HepG2 (cell line): Measurements from ENCODE around the gene ROPN1B.

Source experiments
- DNMT1 ChIP-seq: sonication (generic); formaldehyde crosslinking; IDR thresholded peaks from 2 replicates; pipeline ENCODE4 v1.5.1; 2020; ENCODE audit warnings: mild to moderate bottlenecking, missing genetic modification reagents
- GABPA ChIP-seq, 2 experiments: IDR thresholded peaks; 2 replicates each; pipeline ENCODE4 v1.6.1; 2011 to 2016; ENCODE audit warnings: low read depth in 2 of 2, low read length in 1 of 2, missing biosample characterization in 1 of 2, missing genetic modification characterization in 1 of 2
- NCOA2 ChIP-seq: sonication (generic); formaldehyde crosslinking; IDR thresholded peaks from 2 replicates; pipeline ENCODE4 v1.8.0; 2022; ENCODE audit warnings: inconsistent platforms
- NRL ChIP-seq: sonication (generic); formaldehyde crosslinking; IDR thresholded peaks from 2 replicates; pipeline ENCODE4 v1.5.0; 2020; ENCODE audit warnings: missing genetic modification reagents, mild to moderate bottlenecking, moderate library complexity, borderline replicate concordance
- ZNF547 ChIP-seq: sonication (generic); formaldehyde crosslinking; IDR thresholded peaks from 2 replicates; pipeline ENCODE4 v1.5.1; 2020; ENCODE audit warnings: mild to moderate bottlenecking, missing genetic modification reagents
- ZSCAN22 ChIP-seq: sonication (generic); formaldehyde crosslinking; IDR thresholded peaks from 2 replicates; pipeline ENCODE4 v1.4.0; 2020; ENCODE audit warnings: mild to moderate bottlenecking, missing genetic modification reagents
- TF ChIP-seq, protein P1 (sequence below): sonication (generic); formaldehyde crosslinking; IDR thresholded peaks from 2 replicates; pipeline ENCODE4 v1.5.0; 2020; ENCODE audit warnings: missing genetic modification reagents
- TF ChIP-seq, protein P2 (sequence below): sonication (generic); formaldehyde crosslinking; IDR thresholded peaks from 2 replicates; pipeline ENCODE4 v1.5.0; 2020; ENCODE audit warnings: mild to moderate bottlenecking, missing genetic modification reagents, moderate library complexity
- TF ChIP-seq, protein P3 (sequence below): sonication (generic); formaldehyde crosslinking; IDR thresholded peaks from 2 replicates; pipeline ENCODE4 v1.5.0; 2020; ENCODE audit warnings: missing genetic modification reagents
- TF ChIP-seq, protein P4 (sequence below): IDR thresholded peaks from 2 replicates; pipeline ENCODE4 v1.6.1; 2012; ENCODE audit warnings: inconsistent platforms

DNA sequence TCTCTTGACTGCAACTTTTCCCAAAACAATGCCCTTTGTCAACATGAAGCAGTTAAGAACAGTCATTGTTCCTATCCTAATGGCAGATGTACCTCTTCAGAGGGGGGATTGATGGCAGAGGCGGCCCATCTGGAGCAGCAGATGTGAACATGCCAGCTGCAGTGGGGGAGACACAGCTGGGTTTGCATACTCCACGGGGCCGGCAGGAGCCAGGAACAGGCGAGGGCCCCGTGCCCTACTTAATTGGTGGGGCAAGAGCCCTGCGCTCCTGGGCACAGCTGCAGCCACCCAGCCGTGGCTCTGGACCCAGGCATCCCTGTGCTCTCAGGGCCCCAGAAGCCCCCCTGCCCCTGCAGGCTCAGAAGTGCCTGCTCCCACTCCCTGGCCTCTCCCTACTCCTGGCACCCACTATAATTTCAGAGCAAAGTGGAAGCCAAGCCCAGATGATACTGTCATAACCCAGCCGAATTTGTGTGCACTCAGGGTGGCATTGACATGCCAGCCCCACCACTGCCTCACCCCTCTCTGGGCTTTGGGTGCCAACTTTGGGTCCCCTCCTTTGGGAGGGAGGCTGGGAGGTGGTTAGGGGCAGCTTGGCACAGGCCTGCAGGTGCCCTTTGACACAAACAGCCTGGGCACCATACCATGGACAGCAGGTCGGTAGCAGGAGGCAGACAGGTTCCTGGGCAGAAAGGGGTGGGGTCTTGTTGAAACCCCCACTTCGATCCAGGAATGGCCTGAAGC, 34.6 kb downstream of the ROPN1B start:
- TF ChIP-seq DNMT1 (no peak), GABPA (IDR thresholded peaks at IDR 0.05; ENCODE audit: low read depth, low read length) (no peak), GABPA (CRISPR knock-in tag; IDR thresholded peaks at IDR 0.05; ENCODE audit: low read depth) (no peak), NCOA2 (CRISPR knock-in tag) (no peak), ZNF547 (no peak), NRL (CRISPR knock-in tag) (no peak), ZSCAN22 (CRISPR knock-in tag) (no peak)
- TF ChIP-seq, protein P1, sequence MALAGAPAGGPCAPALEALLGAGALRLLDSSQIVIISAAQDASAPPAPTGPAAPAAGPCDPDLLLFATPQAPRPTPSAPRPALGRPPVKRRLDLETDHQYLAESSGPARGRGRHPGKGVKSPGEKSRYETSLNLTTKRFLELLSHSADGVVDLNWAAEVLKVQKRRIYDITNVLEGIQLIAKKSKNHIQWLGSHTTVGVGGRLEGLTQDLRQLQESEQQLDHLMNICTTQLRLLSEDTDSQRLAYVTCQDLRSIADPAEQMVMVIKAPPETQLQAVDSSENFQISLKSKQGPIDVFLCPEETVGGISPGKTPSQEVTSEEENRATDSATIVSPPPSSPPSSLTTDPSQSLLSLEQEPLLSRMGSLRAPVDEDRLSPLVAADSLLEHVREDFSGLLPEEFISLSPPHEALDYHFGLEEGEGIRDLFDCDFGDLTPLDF (CRISPR knock-in tag): no peak
- TF ChIP-seq, protein P2, sequence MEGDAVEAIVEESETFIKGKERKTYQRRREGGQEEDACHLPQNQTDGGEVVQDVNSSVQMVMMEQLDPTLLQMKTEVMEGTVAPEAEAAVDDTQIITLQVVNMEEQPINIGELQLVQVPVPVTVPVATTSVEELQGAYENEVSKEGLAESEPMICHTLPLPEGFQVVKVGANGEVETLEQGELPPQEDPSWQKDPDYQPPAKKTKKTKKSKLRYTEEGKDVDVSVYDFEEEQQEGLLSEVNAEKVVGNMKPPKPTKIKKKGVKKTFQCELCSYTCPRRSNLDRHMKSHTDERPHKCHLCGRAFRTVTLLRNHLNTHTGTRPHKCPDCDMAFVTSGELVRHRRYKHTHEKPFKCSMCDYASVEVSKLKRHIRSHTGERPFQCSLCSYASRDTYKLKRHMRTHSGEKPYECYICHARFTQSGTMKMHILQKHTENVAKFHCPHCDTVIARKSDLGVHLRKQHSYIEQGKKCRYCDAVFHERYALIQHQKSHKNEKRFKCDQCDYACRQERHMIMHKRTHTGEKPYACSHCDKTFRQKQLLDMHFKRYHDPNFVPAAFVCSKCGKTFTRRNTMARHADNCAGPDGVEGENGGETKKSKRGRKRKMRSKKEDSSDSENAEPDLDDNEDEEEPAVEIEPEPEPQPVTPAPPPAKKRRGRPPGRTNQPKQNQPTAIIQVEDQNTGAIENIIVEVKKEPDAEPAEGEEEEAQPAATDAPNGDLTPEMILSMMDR (CRISPR knock-in tag): no peak
- TF ChIP-seq, protein P3, sequence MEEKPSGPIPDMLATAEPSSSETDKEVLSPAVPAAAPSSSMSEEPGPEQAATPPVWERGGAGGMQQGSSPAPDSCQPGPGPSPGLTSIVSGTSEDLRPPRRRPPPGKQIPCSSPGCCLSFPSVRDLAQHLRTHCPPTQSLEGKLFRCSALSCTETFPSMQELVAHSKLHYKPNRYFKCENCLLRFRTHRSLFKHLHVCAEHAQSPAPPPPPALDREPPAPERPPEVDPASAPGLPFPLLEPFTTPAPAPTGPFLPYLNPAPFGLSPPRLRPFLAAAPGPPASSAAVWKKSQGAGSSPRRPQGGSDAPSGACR: no peak
- TF ChIP-seq, protein P4, sequence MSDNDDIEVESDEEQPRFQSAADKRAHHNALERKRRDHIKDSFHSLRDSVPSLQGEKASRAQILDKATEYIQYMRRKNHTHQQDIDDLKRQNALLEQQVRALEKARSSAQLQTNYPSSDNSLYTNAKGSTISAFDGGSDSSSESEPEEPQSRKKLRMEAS: no peak
